Measurements from ENCODE around the gene MAS1.

Gene MAS1

GRCh38 chr6:159879856-159880255 lies 10.9 kb upstream of the MAS1 start:
- in situ Hi-C loops (cut with HindIII; ENCODE audit: low sequenced_read_pairs), result no loop called here

GRCh38 chr6:159880412-159880975 lies 10.3 kb upstream of the MAS1 start:
- in situ Hi-C loops (cut with HindIII; ENCODE audit: low sequenced_read_pairs), result no loop called here

GRCh38 chr6:159884720-159885119 lies 6.1 kb upstream of the MAS1 start:
- in situ Hi-C loops (cut with HindIII; ENCODE audit: low sequenced_read_pairs), result no loop called here

- in situ Hi-C loops (cut with HindIII; ENCODE audit: low sequenced_read_pairs), result no loop called here
These were observed 4.5 kb upstream of the MAS1 start for GRCh38 chr6:159886270-159886669.

GRCh38 chr6:159887146-159887545 lies 3.6 kb upstream of the MAS1 start:
- in situ Hi-C loops (cut with HindIII; ENCODE audit: low sequenced_read_pairs), result no loop called here

- in situ Hi-C loops (cut with HindIII; ENCODE audit: low sequenced_read_pairs), result no loop called here
These were observed 3.0 kb upstream of the MAS1 start for GRCh38 chr6:159887761-159888160.

GRCh38 chr6:159890201-159890600 lies 587 bp upstream of the MAS1 start:
- in situ Hi-C loops (cut with HindIII; ENCODE audit: low sequenced_read_pairs), result no loop called here

- in situ Hi-C loops (cut with HindIII; ENCODE audit: low sequenced_read_pairs), result no loop called here
These were observed 1.3 kb downstream of the MAS1 start for GRCh38 chr6:159892053-159892452.

- in situ Hi-C loops (cut with HindIII; ENCODE audit: low sequenced_read_pairs), result no loop called here
These were observed 2.3 kb downstream of the MAS1 start for GRCh38 chr6:159893064-159893463.

GRCh38 chr6:159894991-159895390 lies 4.2 kb downstream of the MAS1 start:
- in situ Hi-C loops (cut with HindIII; ENCODE audit: low sequenced_read_pairs), result no loop called here

GRCh38 chr6:159897603-159898002 lies 6.8 kb downstream of the MAS1 start:
- in situ Hi-C loops (cut with HindIII; ENCODE audit: low sequenced_read_pairs), result no loop called here

GRCh38 chr6:159898519-159898918 lies 7.7 kb downstream of the MAS1 start:
- in situ Hi-C loops (cut with HindIII; ENCODE audit: low sequenced_read_pairs), result no loop called here

GRCh38 chr6:159899994-159900745 lies 9.4 kb downstream of the MAS1 start:
- in situ Hi-C loops (cut with HindIII; ENCODE audit: low sequenced_read_pairs), result no loop called here

- in situ Hi-C loops (cut with HindIII; ENCODE audit: low sequenced_read_pairs), result no loop called here
These were observed 11.8 kb downstream of the MAS1 start for GRCh38 chr6:159902620-159903019.

- in situ Hi-C loops (cut with HindIII; ENCODE audit: low sequenced_read_pairs), result no loop called here
These were observed 13.7 kb downstream of the MAS1 start for GRCh38 chr6:159904497-159904911.

- in situ Hi-C loops (cut with HindIII; ENCODE audit: low sequenced_read_pairs), result no loop called here
These were observed 15.6 kb downstream of the MAS1 start for GRCh38 chr6:159906400-159906799.

GRCh38 chr6:159908535-159908934 lies 17.7 kb downstream of the MAS1 start:
- in situ Hi-C loops (cut with HindIII; ENCODE audit: low sequenced_read_pairs), result no loop called here

GRCh38 chr6:159908979-159909378 lies 18.2 kb downstream of the MAS1 start:
- in situ Hi-C loops (cut with HindIII; ENCODE audit: low sequenced_read_pairs), result no loop called here

- in situ Hi-C loops (cut with HindIII; ENCODE audit: low sequenced_read_pairs), result no loop called here
These were observed 19.6 kb downstream of the MAS1 start for GRCh38 chr6:159910342-159910741.

- in situ Hi-C loops (cut with HindIII; ENCODE audit: low sequenced_read_pairs), result no loop called here
These were observed 22.6 kb downstream of the MAS1 start for GRCh38 chr6:159913375-159913774.

GRCh38 chr6:159913862-159914564 lies 23.2 kb downstream of the MAS1 start:
- in situ Hi-C loops (cut with HindIII; ENCODE audit: low sequenced_read_pairs), result no loop called here

- in situ Hi-C loops (cut with HindIII; ENCODE audit: low sequenced_read_pairs), result no loop called here
These were observed 23.8 kb downstream of the MAS1 start for GRCh38 chr6:159914565-159914923.
